Parathyroid adenoma (tissue), 2 donors: Measurements from ENCODE around the gene CCDC70.
"Not testable (repeated sequence)": the region's sequence is repeated elsewhere in the genome, so short reads cannot be mapped to it uniquely, and the experiment has no call there.

ENCODE experiments used
- H2AFZ ChIP-seq: fragments of 300-600 bp; sonication (generic); one replicate; pipeline ENCODE4 v1.7.0; 2017; ENCODE audit warnings: antibody characterized with exemption, mild to moderate bottlenecking
- H3K27ac ChIP-seq: fragments of 300-600 bp; sonication (generic); one replicate; pipeline ENCODE4 v1.7.0; 2017
- H3K27me3 ChIP-seq: fragments of 300-600 bp; sonication (generic); one replicate; pipeline ENCODE4 v1.7.0; 2017; ENCODE audit warnings: low read length; ENCODE audit not compliant: control insufficient read depth, insufficient read depth
- H3K36me3 ChIP-seq: fragments of 300-600 bp; sonication (generic); one replicate; pipeline ENCODE4 v1.7.0; 2017; ENCODE audit warnings: low read length; ENCODE audit not compliant: control insufficient read depth, insufficient read depth
- H3K4me1 ChIP-seq: fragments of 300-600 bp; sonication (generic); one replicate; pipeline ENCODE4 v1.7.0; 2017; ENCODE audit warnings: control low read depth
- H3K4me2 ChIP-seq: fragments of 300-600 bp; sonication (generic); one replicate; pipeline ENCODE4 v1.7.0; 2017; ENCODE audit warnings: low read length
- H3K4me3 ChIP-seq: fragments of 300-600 bp; sonication (generic); one replicate; pipeline ENCODE4 v1.7.0; 2017; ENCODE audit warnings: low read depth, low read length
- H3K79me2 ChIP-seq: fragments of 300-600 bp; sonication (generic); one replicate; pipeline ENCODE4 v1.7.0; 2017; ENCODE audit warnings: control low read depth
- H3K9ac ChIP-seq: fragments of 300-600 bp; sonication (generic); one replicate; pipeline ENCODE4 v1.7.0; 2017; ENCODE audit warnings: mild to moderate bottlenecking
- H3K9me3 ChIP-seq: fragments of 300-600 bp; sonication (generic); one replicate; pipeline ENCODE4 v1.7.0; 2017; ENCODE audit warnings: low read length; ENCODE audit not compliant: control insufficient read depth
- TF ChIP-seq, protein P1 (sequence below): fragments of 300-600 bp; sonication (generic); IDR thresholded peaks from one replicate; pipeline ENCODE4 v1.7.0; 2017; ENCODE audit warnings: antibody characterized with exemption, mild to moderate bottlenecking
- donor health status: primary hyperparathyroidism.

CCDC70 gene

GRCh38 chr13:51905787-51906186 is 44.0 kb downstream of the CCDC70 start:
- Histone ChIP-seq H3K27ac (no peak overlapping the region), H3K4me2 (no peak overlapping the region), H3K9ac (no peak overlapping the region), H3K4me3 (no peak overlapping the region), H3K27me3 (no peaks in the 10 kb centered on the region), H2AFZ (no peak overlapping the region), H3K4me1 (no peaks in the 10 kb centered on the region), H3K79me2 (no peaks in the 10 kb centered on the region), H3K9me3 (no peaks in the 10 kb centered on the region), H3K36me3 (no peaks in the 10 kb centered on the region)
- TF ChIP-seq, protein P1, sequence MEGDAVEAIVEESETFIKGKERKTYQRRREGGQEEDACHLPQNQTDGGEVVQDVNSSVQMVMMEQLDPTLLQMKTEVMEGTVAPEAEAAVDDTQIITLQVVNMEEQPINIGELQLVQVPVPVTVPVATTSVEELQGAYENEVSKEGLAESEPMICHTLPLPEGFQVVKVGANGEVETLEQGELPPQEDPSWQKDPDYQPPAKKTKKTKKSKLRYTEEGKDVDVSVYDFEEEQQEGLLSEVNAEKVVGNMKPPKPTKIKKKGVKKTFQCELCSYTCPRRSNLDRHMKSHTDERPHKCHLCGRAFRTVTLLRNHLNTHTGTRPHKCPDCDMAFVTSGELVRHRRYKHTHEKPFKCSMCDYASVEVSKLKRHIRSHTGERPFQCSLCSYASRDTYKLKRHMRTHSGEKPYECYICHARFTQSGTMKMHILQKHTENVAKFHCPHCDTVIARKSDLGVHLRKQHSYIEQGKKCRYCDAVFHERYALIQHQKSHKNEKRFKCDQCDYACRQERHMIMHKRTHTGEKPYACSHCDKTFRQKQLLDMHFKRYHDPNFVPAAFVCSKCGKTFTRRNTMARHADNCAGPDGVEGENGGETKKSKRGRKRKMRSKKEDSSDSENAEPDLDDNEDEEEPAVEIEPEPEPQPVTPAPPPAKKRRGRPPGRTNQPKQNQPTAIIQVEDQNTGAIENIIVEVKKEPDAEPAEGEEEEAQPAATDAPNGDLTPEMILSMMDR, result no peak

DNA sequence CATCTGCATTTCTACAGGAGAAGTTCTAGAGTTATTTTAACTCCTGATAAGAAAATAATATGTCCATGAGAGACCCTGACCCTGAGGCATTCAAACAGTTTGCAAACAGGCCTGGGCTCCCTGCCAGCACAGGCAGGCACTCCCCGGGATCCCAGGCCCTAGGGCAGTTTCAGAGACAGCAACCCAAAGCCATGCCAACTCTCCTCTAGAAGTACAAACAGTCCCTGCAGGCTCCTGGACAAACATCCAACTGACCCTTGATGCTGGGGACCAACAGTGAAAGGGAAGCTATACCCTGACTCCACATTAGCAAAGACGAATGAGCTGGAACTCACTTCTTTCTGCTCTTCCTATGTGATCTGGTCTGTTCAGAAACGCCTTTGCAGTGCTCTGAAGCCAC is 44.8 kb downstream of the CCDC70 start:
- H3K4me1 ChIP-seq, result no peaks in the 10 kb centered on the region
- H3K9me3 ChIP-seq, result no peaks in the 10 kb centered on the region
- H3K36me3 ChIP-seq, result no peaks in the 10 kb centered on the region
- no peak overlapping the region for H3K4me3 ChIP-seq
- H3K27ac ChIP-seq, result no peak overlapping the region
- H2AFZ ChIP-seq, result no peak overlapping the region
- H3K9ac ChIP-seq, result no peak overlapping the region
- no peak overlapping the region for H3K4me2 ChIP-seq
- H3K27me3 ChIP-seq, result no peaks in the 10 kb centered on the region
- TF ChIP-seq, protein P1, result no peak
- no peaks in the 10 kb centered on the region for H3K79me2 ChIP-seq

DNA sequence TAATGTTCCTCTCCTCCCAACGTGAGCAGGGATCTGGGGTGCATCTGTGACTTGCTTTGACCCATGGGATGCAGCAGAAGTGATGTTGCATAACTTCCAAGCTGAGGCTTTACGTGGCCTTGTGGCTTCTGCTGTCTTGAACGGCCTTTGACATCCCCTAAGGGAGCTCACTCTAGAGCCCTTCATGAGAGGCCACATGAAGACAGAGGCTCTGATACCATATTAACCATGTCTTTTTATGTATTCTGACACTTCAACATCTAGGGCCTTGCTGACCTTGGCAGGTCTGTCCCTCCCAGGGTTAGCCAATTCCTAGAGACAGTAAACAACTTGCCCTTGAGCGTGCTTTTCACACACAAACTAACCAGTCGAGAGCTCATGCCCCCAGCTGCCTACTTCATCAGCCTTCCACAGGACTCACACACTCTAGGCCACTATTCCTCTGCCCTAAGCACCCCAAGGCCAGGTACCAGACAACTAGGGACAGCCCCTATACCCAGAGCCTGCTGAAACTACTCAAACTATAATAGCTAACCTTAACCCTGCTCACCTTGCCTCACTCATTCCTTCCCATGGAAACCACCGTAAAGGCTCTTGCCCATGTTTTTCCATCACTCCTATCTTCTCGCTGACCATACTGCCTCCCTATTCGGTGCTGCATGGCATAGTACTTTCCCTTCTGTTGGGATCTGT is 45.4 kb downstream of the CCDC70 start:
- Histone ChIP-seq H3K27me3 (no peaks in the 10 kb centered on the region), H3K9me3 (no peaks in the 10 kb centered on the region), H3K27ac (no peak overlapping the region), H3K4me3 (no peak overlapping the region), H3K36me3 (no peaks in the 10 kb centered on the region), H3K79me2 (no peaks in the 10 kb centered on the region), H3K9ac (no peak overlapping the region), H3K4me2 (no peak overlapping the region), H2AFZ (no peak overlapping the region), H3K4me1 (no peaks in the 10 kb centered on the region)
- TF ChIP-seq, protein P1, result no peak

GRCh38 chr13:51909265-51909664 is 47.5 kb downstream of the CCDC70 start:
- not testable (repeated sequence) for H2AFZ ChIP-seq, H3K27me3 ChIP-seq, H3K9ac ChIP-seq, H3K79me2 ChIP-seq, H3K27ac ChIP-seq, H3K36me3 ChIP-seq, H3K4me2 ChIP-seq, H3K4me3 ChIP-seq, H3K9me3 ChIP-seq, H3K4me1 ChIP-seq

- TF ChIP-seq, protein P1, result no peak
- Histone ChIP-seq H2AFZ (no peak overlapping the region), H3K79me2 (no peaks in the 10 kb centered on the region), H3K36me3 (no peaks in the 10 kb centered on the region), H3K9ac (no peak overlapping the region), H3K27me3 (no peaks in the 10 kb centered on the region), H3K4me3 (no peak overlapping the region), H3K9me3 (no peaks in the 10 kb centered on the region), H3K4me1 (no peaks in the 10 kb centered on the region), H3K27ac (no peak overlapping the region), H3K4me2 (no peak overlapping the region)
Measured at GRCh38 chr13:51910508-51910907, 48.7 kb downstream of the CCDC70 start.
